ENCODE results near the gene MR1. TPM values are rescaled to one million over a fixed set of nuclear protein-coding genes. Genes with fewer than 3 reads are reported as not detected.

MR1 gene
- total and polyA plus RNA-seq, 9 of the 15 experiments (the other 6 are each of a cell fraction or from before 2014, with no cell fraction given), result 9.7 to 21.7 (median 15.6) TPM

DNA sequence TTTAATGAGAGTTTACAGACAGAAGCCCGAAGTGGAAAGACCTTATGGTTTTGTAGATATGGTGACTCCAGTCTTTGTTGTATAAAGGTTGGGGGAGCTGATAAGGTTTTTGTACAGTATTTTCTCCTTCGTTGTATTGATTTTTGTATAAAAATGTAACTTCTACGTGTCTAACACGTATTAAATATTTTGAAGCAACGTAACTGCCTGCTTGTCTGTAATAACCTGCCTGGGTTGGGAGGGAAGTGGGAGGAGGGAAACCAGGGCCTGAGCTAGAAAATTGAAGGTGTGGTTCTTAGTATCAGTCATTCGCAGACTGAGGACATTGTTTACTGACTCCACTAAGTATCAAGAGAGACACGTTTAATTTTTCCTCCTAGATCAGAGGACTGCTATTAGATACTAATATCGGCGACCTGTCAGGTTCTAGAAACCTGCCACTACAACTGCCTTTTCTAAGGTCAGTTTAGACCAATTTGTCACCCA is 56.9 kb downstream of the MR1 start:
- H3K9me1 ChIP-seq (ENCODE audit: control insufficient read depth, insufficient read depth, low read length), result no peaks in the 10 kb centered on the region
- peak overlapping the region; percentile 88 for H3K4me2 ChIP-seq (ENCODE audit: insufficient read depth, low read length)
- peak overlapping the region in 1 of 2 experiments; percentile 83; a peak in 2 of 4 replicates for H3K9ac ChIP-seq (ENCODE audit: insufficient read depth in 1 of 2, low read depth in 2 of 2, low read length in 2 of 2)
- no TSS peak for BruUV-seq (replicated peaks)
- FAIRE-seq (peak; percentile 78), DNase-seq (ENCODE audit: extremely low read depth in 1 of 4, low spot score in 3 of 4) (peak; percentile 44 to 77 (median 54)), ATAC-seq (peak; percentile 36)
- in situ Hi-C loops (cut with MboI), result no loop called here
- H3K79me2 ChIP-seq (ENCODE audit: control insufficient read depth, insufficient read depth, low read length), result peaks cover 51% of the 10 kb centered on the region
- under 1% methylated on average over 9 of the region's 9 CpGs for WGBS (ENCODE audit: insufficient coverage, low coverage, missing lambda C conversion rate)
- CTCF ChIA-PET (ENCODE audit: low intra/inter-chr PET ratio), result no interaction called here
- H3K9me3 ChIP-seq (replicated peaks; ENCODE audit: control insufficient read depth, insufficient read depth, low read depth, low read length), result no peaks in the 10 kb centered on the region
- H3K27me3 ChIP-seq (ENCODE audit: control insufficient read depth in 2 of 2, insufficient read depth in 2 of 2, low read length in 2 of 2), result no peaks in the 10 kb centered on the region
- peaks cover 32% of the 10 kb centered on the region for H3K36me3 ChIP-seq (ENCODE audit: control insufficient read depth, insufficient read depth, low read length)
- intact Hi-C loops (cut with micrococcal nuclease), result no loop called here
- no peak overlapping the region for H2AFZ ChIP-seq (ENCODE audit: low read depth, low read length)
- H3K4me3 ChIP-seq, result peak overlapping the region; percentile 84
- peaks cover 21 to 34% of the 10 kb centered on the region in 2 experiments for H3K4me1 ChIP-seq (replicated peaks in 1 of 2; ENCODE audit: control insufficient read depth in 2 of 2, insufficient read depth in 2 of 2, low read length in 2 of 2)
- peak overlapping the region; percentile 82 for H3K27ac ChIP-seq (ENCODE audit: extremely low read depth, low read depth, low read length)
- H4K20me1 ChIP-seq (replicated peaks; ENCODE audit: control insufficient read depth, insufficient read depth, low read length), result peaks cover 35% of the 10 kb centered on the region
- POLR2A ChIA-PET, result interaction anchor here (0.6 to 10.3 kb wide), 41 partner anchors 11 to 1268 kb away, joined by 3 to 257 read pairs (median 4); partner anchors contain the start of gene STX6
- TF ChIP-seq, protein P1, sequence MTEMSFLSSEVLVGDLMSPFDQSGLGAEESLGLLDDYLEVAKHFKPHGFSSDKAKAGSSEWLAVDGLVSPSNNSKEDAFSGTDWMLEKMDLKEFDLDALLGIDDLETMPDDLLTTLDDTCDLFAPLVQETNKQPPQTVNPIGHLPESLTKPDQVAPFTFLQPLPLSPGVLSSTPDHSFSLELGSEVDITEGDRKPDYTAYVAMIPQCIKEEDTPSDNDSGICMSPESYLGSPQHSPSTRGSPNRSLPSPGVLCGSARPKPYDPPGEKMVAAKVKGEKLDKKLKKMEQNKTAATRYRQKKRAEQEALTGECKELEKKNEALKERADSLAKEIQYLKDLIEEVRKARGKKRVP (CRISPR knock-in tag; IDR thresholded peaks at IDR 0.05), result no peak
- TF ChIP-seq SIRT6 (IDR thresholded peaks at IDR 0.05; ENCODE audit: low read depth, low read length), result no peak
- no peak for TF ChIP-seq RAD21 (CRISPR knock-in tag; conservative IDR thresholded peaks at IDR 0.05 in 1 of 2, IDR thresholded peaks at IDR 0.05 in 1 of 2)
- no peak for TF ChIP-seq KAT7 (CRISPR knock-in tag; IDR thresholded peaks at IDR 0.05; ENCODE audit: borderline replicate concordance)
- TF ChIP-seq ETV6 (IDR thresholded peaks at IDR 0.05; ENCODE audit: borderline replicate concordance in 1 of 2, low read depth in 2 of 2, low read length in 1 of 2), result no peak
- TF ChIP-seq ETV6 (CRISPR knock-in tag; IDR thresholded peaks at IDR 0.05; ENCODE audit: borderline replicate concordance), result no peak
- TF ChIP-seq CBFA2T3 (IDR thresholded peaks at IDR 0.05), result peak; percentile 88
- TF ChIP-seq, protein P2, sequence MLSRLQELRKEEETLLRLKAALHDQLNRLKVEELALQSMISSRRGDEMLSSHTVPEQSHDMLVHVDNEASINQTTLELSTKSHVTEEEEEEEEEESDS (CRISPR knock-in tag; IDR thresholded peaks at IDR 0.05), result no peak
- peak; percentile 53; the same call in 1 of the 2 replicates for TF ChIP-seq SMARCE1 (IDR thresholded peaks at IDR 0.05)
- no peak for TF ChIP-seq E2F3 (CRISPR knock-in tag; IDR thresholded peaks at IDR 0.05)
- no peak for TF ChIP-seq NFIC (IDR thresholded peaks at IDR 0.05)
- no peak for TF ChIP-seq RBM39 (optimal IDR thresholded peaks at IDR 0.05; ENCODE audit: low read depth, low read length)
- TF ChIP-seq FOXJ3 (CRISPR knock-in tag; IDR thresholded peaks at IDR 0.05), result no peak
- no peak for TF ChIP-seq ZNF76 (CRISPR knock-in tag; IDR thresholded peaks at IDR 0.05; ENCODE audit: borderline replicate concordance)
- no peak for TF ChIP-seq NR2C2 (CRISPR knock-in tag; IDR thresholded peaks at IDR 0.05)
- TF ChIP-seq NR2C2 (tag; IDR thresholded peaks at IDR 0.05), result no peak
- TF ChIP-seq, protein P3, sequence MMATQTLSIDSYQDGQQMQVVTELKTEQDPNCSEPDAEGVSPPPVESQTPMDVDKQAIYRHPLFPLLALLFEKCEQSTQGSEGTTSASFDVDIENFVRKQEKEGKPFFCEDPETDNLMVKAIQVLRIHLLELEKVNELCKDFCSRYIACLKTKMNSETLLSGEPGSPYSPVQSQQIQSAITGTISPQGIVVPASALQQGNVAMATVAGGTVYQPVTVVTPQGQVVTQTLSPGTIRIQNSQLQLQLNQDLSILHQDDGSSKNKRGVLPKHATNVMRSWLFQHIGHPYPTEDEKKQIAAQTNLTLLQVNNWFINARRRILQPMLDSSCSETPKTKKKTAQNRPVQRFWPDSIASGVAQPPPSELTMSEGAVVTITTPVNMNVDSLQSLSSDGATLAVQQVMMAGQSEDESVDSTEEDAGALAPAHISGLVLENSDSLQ (IDR thresholded peaks at IDR 0.05), result no peak
- TF ChIP-seq BACH1 (tag; IDR thresholded peaks at IDR 0.05), result peak; percentile 58; the same call in 1 of the 2 replicates
- no peak for TF ChIP-seq GABPB2 (CRISPR knock-in tag; conservative IDR thresholded peaks at IDR 0.05)
- TF ChIP-seq ZFX (CRISPR knock-in tag; IDR thresholded peaks at IDR 0.05), result no peak; the same call in 1 of the 2 replicates
- no peak for TF ChIP-seq CEBPG (CRISPR knock-in tag; IDR thresholded peaks at IDR 0.05)
- no peak for TF ChIP-seq CEBPG (tag; conservative IDR thresholded peaks at IDR 0.05 in 1 of 2, IDR thresholded peaks at IDR 0.05 in 1 of 2)
- TF ChIP-seq EWSR1 (IDR thresholded peaks at IDR 0.05; ENCODE audit: borderline replicate concordance, low read depth, partially characterized antibody), result no peak
